ENCODE results near the gene TMEM63A.

- TF ChIP-seq CTCF (IDR thresholded peaks at IDR 0.05) (no peak), POLR2A (IDR thresholded peaks at IDR 0.05) (no peak), POLR2AphosphoS5 (IDR thresholded peaks at IDR 0.05; ENCODE audit: insufficient read depth in 1 of 2, low read depth in 1 of 2) (no peak)
Observed at GRCh38 chr1:225852413-225853124, 29.6 kb downstream of the TMEM63A start.
